ENCODE data around the gene JAKMIP3. TPM values are rescaled to one million over a fixed set of nuclear protein-coding genes. Genes with fewer than 3 reads are reported as not detected.

Gene JAKMIP3
- total RNA-seq, 1 donor from 2014 or later: 1.7 TPM

GRCh38 chr10:132069849-132070182, 4.1 kb downstream of the JAKMIP3 start:
- Histone ChIP-seq H3K4me1 (peaks cover 21% of the 10 kb centered on the region), H3K4me3 (no peak overlapping the region), H3K36me3 (no peaks in the 10 kb centered on the region), H3K27ac (replicated peaks) (no peak overlapping the region), H3K27me3 (ENCODE audit: low read depth) (no peaks in the 10 kb centered on the region), H3K9me3 (replicated peaks) (peaks cover 17% of the 10 kb centered on the region)
- no peak for DNase-seq
- TF ChIP-seq CTCF (IDR thresholded peaks at IDR 0.05; ENCODE audit: borderline replicate concordance): no peak
- intact Hi-C loops (cut with micrococcal nuclease): no loop called here

- intact Hi-C loops (cut with micrococcal nuclease): no loop called here
- TF ChIP-seq CTCF (IDR thresholded peaks at IDR 0.05; ENCODE audit: borderline replicate concordance): no peak
Observed at GRCh38 chr10:132070724-132071123, 5.0 kb downstream of the JAKMIP3 start.

GRCh38 chr10:132071667-132072066, 5.9 kb downstream of the JAKMIP3 start:
- no peak for DNase-seq
- H3K9me3 ChIP-seq (replicated peaks): peaks cover 23% of the 10 kb centered on the region
- no peak overlapping the region for H3K4me3 ChIP-seq
- H3K27me3 ChIP-seq (ENCODE audit: low read depth): no peaks in the 10 kb centered on the region
- no peak for TF ChIP-seq CTCF (IDR thresholded peaks at IDR 0.05; ENCODE audit: borderline replicate concordance)
- peaks cover 2% of the 10 kb centered on the region for H3K4me1 ChIP-seq
- H3K27ac ChIP-seq (replicated peaks): no peak overlapping the region
- no peaks in the 10 kb centered on the region for H3K36me3 ChIP-seq
- intact Hi-C loops (cut with micrococcal nuclease): no loop called here

More at GRCh38 chr10:132070724-132071123, 5.0 kb downstream of the JAKMIP3 start:
- H3K4me3 ChIP-seq: no peak overlapping the region
- H3K27ac ChIP-seq (replicated peaks): no peak overlapping the region
- H3K9me3 ChIP-seq (replicated peaks): peaks cover 23% of the 10 kb centered on the region
- H3K27me3 ChIP-seq (ENCODE audit: low read depth): no peaks in the 10 kb centered on the region
- H3K4me1 ChIP-seq: peaks cover 12% of the 10 kb centered on the region
- no peaks in the 10 kb centered on the region for H3K36me3 ChIP-seq
- DNase-seq: no peak

GRCh38 chr10:132075909-132076577, 10.3 kb downstream of the JAKMIP3 start:
- no peak for DNase-seq
- no peak overlapping the region for H3K27ac ChIP-seq (replicated peaks)
- no peak for TF ChIP-seq CTCF (IDR thresholded peaks at IDR 0.05; ENCODE audit: borderline replicate concordance)
- H3K27me3 ChIP-seq (ENCODE audit: low read depth): no peaks in the 10 kb centered on the region
- H3K4me3 ChIP-seq: no peak overlapping the region
- H3K36me3 ChIP-seq: no peaks in the 10 kb centered on the region
- intact Hi-C loops (cut with micrococcal nuclease): no loop called here
- H3K4me1 ChIP-seq: no peaks in the 10 kb centered on the region
- H3K9me3 ChIP-seq (replicated peaks): peaks cover 23% of the 10 kb centered on the region

GRCh38 chr10:132076578-132077081, 10.9 kb downstream of the JAKMIP3 start:
- no peak for DNase-seq
- no peak for TF ChIP-seq CTCF (IDR thresholded peaks at IDR 0.05; ENCODE audit: borderline replicate concordance)
- peaks cover 23% of the 10 kb centered on the region for H3K9me3 ChIP-seq (replicated peaks)
- H3K27me3 ChIP-seq (ENCODE audit: low read depth): no peaks in the 10 kb centered on the region
- intact Hi-C loops (cut with micrococcal nuclease): no loop called here
- no peaks in the 10 kb centered on the region for H3K4me1 ChIP-seq
- no peak overlapping the region for H3K4me3 ChIP-seq
- no peaks in the 10 kb centered on the region for H3K36me3 ChIP-seq
- H3K27ac ChIP-seq (replicated peaks): no peak overlapping the region
